Upper lobe of left lung (tissue), 4 donors: Measurements from ENCODE around the gene KCTD21.

Source experiments
- POLR2A ChIP-seq, 4 donors: fragments of 450-650 bp; IDR thresholded peaks; one replicate each; pipeline ENCODE4 v1.5.1; 2016 to 2017; ENCODE audit warnings: antibody characterized with exemption in 4 of 4, mild to moderate bottlenecking in 2 of 4
- POLR2AphosphoS5 ChIP-seq, 2 donors: sonication (generic); formaldehyde crosslinking; IDR thresholded peaks; one replicate each; pipeline ENCODE4 v1.5.1; 2017; ENCODE audit warnings: antibody characterized with exemption in 2 of 2
- TF ChIP-seq, protein P1 (sequence below), 6 experiments: fragments of 450-650 bp in 4 of 6; fragments of 200-600 bp in 2 of 6; sonication (generic) in 2 of 6; IDR thresholded peaks; one replicate each; pipeline ENCODE4 v1.5.1; 2016 to 2019; ENCODE audit warnings: antibody characterized with exemption in 6 of 6

DNA sequence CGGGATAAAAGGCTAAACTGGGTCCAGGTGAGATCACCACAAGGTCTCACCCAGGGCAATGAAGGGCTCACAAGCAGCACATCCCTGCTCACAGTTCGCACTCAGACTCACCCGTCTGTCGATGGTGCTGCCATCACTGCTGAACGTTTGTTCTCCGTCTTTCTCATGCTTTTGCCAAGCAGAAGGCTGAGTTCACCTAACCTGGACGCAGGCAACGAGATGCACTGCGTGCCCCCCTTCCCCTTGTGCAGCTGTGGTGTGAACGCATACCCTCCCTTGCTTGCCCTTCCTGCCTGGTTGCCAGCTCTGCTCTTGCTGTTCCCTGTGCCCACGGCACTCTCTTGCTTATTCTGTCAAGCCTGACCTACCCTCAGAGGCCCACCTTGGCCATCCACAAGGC is 18.0 kb downstream of the KCTD21 start:
- TF ChIP-seq, protein P1, sequence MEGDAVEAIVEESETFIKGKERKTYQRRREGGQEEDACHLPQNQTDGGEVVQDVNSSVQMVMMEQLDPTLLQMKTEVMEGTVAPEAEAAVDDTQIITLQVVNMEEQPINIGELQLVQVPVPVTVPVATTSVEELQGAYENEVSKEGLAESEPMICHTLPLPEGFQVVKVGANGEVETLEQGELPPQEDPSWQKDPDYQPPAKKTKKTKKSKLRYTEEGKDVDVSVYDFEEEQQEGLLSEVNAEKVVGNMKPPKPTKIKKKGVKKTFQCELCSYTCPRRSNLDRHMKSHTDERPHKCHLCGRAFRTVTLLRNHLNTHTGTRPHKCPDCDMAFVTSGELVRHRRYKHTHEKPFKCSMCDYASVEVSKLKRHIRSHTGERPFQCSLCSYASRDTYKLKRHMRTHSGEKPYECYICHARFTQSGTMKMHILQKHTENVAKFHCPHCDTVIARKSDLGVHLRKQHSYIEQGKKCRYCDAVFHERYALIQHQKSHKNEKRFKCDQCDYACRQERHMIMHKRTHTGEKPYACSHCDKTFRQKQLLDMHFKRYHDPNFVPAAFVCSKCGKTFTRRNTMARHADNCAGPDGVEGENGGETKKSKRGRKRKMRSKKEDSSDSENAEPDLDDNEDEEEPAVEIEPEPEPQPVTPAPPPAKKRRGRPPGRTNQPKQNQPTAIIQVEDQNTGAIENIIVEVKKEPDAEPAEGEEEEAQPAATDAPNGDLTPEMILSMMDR (IDR thresholded peaks at IDR 0.05) = no peak
- TF ChIP-seq POLR2A (IDR thresholded peaks at IDR 0.05) = no peak
- TF ChIP-seq POLR2AphosphoS5 (IDR thresholded peaks at IDR 0.05) = no peak
